ENCODE data around the gene SCT.

Gene SCT

DNA sequence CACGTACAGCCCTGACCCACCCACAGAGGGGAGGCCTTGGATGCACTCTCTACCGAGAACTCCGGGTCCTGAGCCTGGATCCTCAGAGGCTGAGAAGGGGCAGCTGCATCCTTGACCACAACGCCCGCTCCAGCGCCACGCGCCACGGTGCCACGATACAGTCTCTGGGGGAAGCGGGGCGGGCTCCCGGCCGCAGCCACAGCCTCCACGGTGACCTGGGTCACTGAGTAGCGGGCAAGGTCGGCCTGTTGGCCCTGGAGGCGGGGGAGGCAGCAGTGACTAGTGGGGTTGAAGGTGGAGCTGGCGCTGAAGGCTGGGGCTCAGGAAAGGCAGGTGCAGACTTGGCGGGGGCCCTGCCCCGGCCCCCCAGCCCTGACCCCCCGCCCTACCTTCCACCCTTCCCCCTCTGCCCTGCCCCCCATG lies 7.3 kb downstream of the SCT start:
- H3K27ac ChIP-seq (ENCODE audit: low read length) = no peak overlapping the region
- no peak overlapping the region for H3K4me3 ChIP-seq (ENCODE audit: low read depth in 1 of 2, low read length in 2 of 2)
- no peaks in the 10 kb centered on the region for H3K27me3 ChIP-seq (ENCODE audit: low read depth, low read length)
- H3K9me3 ChIP-seq (ENCODE audit: control insufficient read depth in 1 of 2, low read length in 2 of 2) = no peaks in the 10 kb centered on the region
- H3K4me1 ChIP-seq (ENCODE audit: control insufficient read depth in 1 of 2, insufficient read depth in 2 of 2, low read length in 2 of 2) = peaks cover 0 to 7% of the 10 kb centered on the region in 2 donors
- no peaks in the 10 kb centered on the region for H3K36me3 ChIP-seq (ENCODE audit: control insufficient read depth in 1 of 2, insufficient read depth in 2 of 2, low read length in 2 of 2)

- no peaks in the 10 kb centered on the region for H3K36me3 ChIP-seq (ENCODE audit: control insufficient read depth in 1 of 2, insufficient read depth in 2 of 2, low read length in 2 of 2)
- no peaks in the 10 kb centered on the region for H3K27me3 ChIP-seq (ENCODE audit: low read depth, low read length)
These were observed 7.9 kb downstream of the SCT start for GRCh38 chr11:618856-619627.

DNA sequence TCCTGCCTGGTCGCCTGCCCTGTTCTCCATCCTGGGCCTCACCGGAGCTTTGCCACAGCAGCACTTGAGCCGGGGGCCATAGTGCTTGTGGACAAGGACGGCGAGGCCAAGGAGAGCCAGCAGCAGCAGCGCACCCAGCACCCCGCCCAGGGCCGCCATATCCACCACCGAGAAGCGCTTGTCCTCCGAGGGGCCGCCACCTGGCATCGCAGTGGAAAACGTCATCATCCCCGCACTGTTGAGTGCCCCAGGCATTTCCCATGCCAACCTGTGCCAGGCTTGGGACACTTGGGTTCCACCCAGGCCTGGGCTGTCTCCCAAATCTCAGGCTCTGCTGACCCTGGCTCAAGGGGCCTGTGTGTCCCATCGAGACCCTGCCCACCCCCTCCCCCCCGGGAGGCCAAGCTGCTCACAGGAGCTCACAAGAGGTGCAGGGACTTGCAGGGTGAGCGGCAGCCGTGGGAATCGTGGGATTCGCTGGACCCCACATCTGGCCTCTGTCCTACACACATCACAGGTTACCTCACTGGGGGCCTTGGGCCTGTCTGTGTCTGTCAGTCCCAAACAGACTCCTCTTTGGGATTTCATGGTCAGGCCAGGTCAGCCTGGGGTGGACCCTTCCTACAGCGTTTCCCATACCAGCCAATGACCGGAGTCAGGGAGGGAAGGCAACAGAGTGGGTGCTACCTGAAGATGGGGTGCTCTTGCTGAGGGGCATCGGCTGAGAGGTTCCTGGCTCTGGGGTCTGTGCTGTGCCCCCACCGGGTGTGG lies 8.9 kb downstream of the SCT start:
- Histone ChIP-seq H3K4me1 (ENCODE audit: control insufficient read depth in 1 of 2, insufficient read depth in 2 of 2, low read length in 2 of 2) (peaks cover 0 to 16% of the 10 kb centered on the region in 2 donors), H3K36me3 (ENCODE audit: control insufficient read depth in 1 of 2, insufficient read depth in 2 of 2, low read length in 2 of 2) (peaks cover under 1 to 2% of the 10 kb centered on the region in 2 donors), H3K9me3 (ENCODE audit: control insufficient read depth in 1 of 2, low read length in 2 of 2) (no peaks in the 10 kb centered on the region), H3K27me3 (ENCODE audit: low read depth, low read length) (no peaks in the 10 kb centered on the region), H3K27ac (ENCODE audit: low read length) (no peak overlapping the region), H3K4me3 (ENCODE audit: low read depth in 1 of 2, low read length in 2 of 2) (no peak overlapping the region)

More at GRCh38 chr11:618856-619627, 7.9 kb downstream of the SCT start:
- Histone ChIP-seq H3K4me1 (ENCODE audit: control insufficient read depth in 1 of 2, insufficient read depth in 2 of 2, low read length in 2 of 2) (peaks cover 0 to 13% of the 10 kb centered on the region in 2 donors), H3K4me3 (ENCODE audit: low read depth in 1 of 2, low read length in 2 of 2) (no peak overlapping the region), H3K9me3 (ENCODE audit: control insufficient read depth in 1 of 2, low read length in 2 of 2) (no peaks in the 10 kb centered on the region), H3K27ac (ENCODE audit: low read length) (no peak overlapping the region)

DNA sequence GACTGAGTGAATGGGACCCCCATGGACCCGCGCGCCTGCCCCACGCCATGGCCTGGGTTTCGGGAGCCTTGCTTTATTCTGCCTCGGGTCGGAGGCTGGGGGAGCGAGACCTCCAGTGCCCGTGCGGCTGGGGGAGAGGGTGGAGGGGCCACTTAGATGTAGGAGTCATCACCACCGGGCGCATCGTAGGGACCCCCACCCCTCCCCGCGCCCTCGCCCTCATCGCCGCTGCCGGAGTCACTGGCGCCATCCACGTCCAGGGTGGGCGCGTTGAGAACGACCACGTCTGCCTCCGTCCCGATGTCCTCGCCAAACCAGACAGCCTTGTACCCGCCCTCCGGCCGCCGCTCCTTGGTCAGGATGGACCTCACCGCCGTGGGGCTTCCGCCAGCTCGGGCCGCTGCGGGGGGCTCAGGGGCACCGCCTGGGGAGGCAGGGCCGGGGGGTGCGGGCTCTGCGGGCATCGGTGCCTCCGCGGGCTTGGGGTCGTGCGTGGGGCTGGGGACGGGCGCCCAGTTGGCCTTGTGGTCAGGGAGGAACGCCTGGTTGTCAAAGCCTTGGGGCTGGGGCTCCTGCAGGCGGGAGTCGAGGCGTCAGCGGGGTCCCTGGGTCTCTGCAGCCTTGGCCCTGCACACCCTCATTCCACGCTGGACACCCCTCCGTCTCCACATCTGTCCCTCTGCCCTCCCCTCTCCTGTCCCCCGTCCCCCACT lies 9.6 kb downstream of the SCT start:
- Histone ChIP-seq H3K4me1 (ENCODE audit: control insufficient read depth in 1 of 2, insufficient read depth in 2 of 2, low read length in 2 of 2) (peaks cover 0 to 16% of the 10 kb centered on the region in 2 donors), H3K4me3 (ENCODE audit: low read depth in 1 of 2, low read length in 2 of 2) (no peak overlapping the region), H3K9me3 (ENCODE audit: control insufficient read depth in 1 of 2, low read length in 2 of 2) (no peaks in the 10 kb centered on the region), H3K27ac (ENCODE audit: low read length) (no peak overlapping the region), H3K27me3 (ENCODE audit: low read depth, low read length) (no peaks in the 10 kb centered on the region), H3K36me3 (ENCODE audit: control insufficient read depth in 1 of 2, insufficient read depth in 2 of 2, low read length in 2 of 2) (peaks cover 7 to 9% of the 10 kb centered on the region in 2 donors)

GRCh38 chr11:616320-617198 lies 10.4 kb downstream of the SCT start:
- Histone ChIP-seq H3K36me3 (ENCODE audit: control insufficient read depth in 1 of 2, insufficient read depth in 2 of 2, low read length in 2 of 2) (peaks cover 13 to 17% of the 10 kb centered on the region in 2 donors), H3K4me1 (ENCODE audit: control insufficient read depth in 1 of 2, insufficient read depth in 2 of 2, low read length in 2 of 2) (peaks cover 0 to 16% of the 10 kb centered on the region in 2 donors), H3K9me3 (ENCODE audit: control insufficient read depth in 1 of 2, low read length in 2 of 2) (no peaks in the 10 kb centered on the region), H3K4me3 (ENCODE audit: low read depth in 1 of 2, low read length in 2 of 2) (peak overlapping the region in 1 of 2 donors; percentile 70), H3K27ac (ENCODE audit: low read length) (no peak overlapping the region), H3K27me3 (ENCODE audit: low read depth, low read length) (no peaks in the 10 kb centered on the region)

- H3K36me3 ChIP-seq (ENCODE audit: control insufficient read depth in 1 of 2, insufficient read depth in 2 of 2, low read length in 2 of 2) = peaks cover 21 to 25% of the 10 kb centered on the region in 2 donors
- peaks cover 0 to 16% of the 10 kb centered on the region in 2 donors for H3K4me1 ChIP-seq (ENCODE audit: control insufficient read depth in 1 of 2, insufficient read depth in 2 of 2, low read length in 2 of 2)
These were observed 11.3 kb downstream of the SCT start, which contains the start of gene IRF7 for GRCh38 chr11:615504-616319. TSS of gene IRF7 (minus strand) at chr11:615950. CDS start at chr11:615364, 586 bp downstream.

DNA sequence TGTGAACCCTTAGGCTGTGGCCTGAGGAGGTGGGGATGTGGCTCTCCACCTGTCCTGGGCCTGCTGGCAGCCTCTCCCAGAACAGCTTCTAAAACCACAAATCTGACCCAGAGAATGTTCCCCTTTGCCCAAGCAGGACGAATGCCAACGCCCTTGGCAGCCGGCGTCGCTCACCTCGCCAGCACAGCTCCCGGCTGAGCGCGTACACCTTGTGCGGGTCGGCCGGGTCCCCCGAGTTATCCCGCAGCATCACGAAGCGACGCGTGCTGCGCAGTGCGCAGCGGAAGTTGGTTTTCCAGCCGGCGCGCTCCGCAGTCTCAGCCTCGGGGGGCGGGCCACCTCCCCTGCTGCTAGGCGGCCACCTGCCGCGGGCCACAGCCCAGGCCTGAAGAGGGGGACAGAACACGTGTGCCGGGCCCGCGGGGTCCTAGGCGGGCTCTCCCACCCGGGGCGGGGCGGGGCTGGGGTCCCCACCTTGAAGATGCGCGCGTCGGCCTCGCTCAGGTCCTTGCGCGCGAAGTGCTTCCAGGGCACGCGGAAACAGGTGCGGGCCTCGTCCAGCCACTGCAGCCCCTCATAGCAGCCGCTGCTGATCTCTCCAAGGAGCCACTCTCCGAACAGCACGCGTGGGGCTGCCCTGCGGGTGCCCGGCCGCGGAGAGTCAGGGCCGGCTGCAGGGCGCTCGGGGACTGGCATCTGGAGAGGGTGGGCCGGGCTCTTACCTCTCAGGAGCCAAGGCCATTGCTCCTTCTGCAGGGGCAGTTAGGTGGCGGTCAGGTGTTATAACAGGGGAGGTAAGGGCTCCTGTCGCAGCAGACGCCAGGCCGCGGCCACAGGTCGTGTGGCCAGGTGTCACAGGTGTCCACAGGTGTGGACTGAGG lies 12.1 kb downstream of the SCT start:
- Histone ChIP-seq H3K4me3 (ENCODE audit: low read depth in 1 of 2, low read length in 2 of 2) (peak overlapping the region; percentile 70 to 84), H3K9me3 (ENCODE audit: control insufficient read depth in 1 of 2, low read length in 2 of 2) (no peaks in the 10 kb centered on the region), H3K27me3 (ENCODE audit: low read depth, low read length) (no peaks in the 10 kb centered on the region), H3K27ac (ENCODE audit: low read length) (peak overlapping the region; percentile 87), H3K36me3 (ENCODE audit: control insufficient read depth in 1 of 2, insufficient read depth in 2 of 2, low read length in 2 of 2) (peaks cover 25 to 34% of the 10 kb centered on the region in 2 donors), H3K4me1 (ENCODE audit: control insufficient read depth in 1 of 2, insufficient read depth in 2 of 2, low read length in 2 of 2) (peaks cover 0 to 16% of the 10 kb centered on the region in 2 donors)

More at GRCh38 chr11:615504-616319, 11.3 kb downstream of the SCT start, which contains the start of gene IRF7:
- Histone ChIP-seq H3K27me3 (ENCODE audit: low read depth, low read length) (no peaks in the 10 kb centered on the region), H3K27ac (ENCODE audit: low read length) (peak within 1 kb of the TSS; percentile 87), H3K4me3 (ENCODE audit: low read depth in 1 of 2, low read length in 2 of 2) (peak within 1 kb of the TSS; percentile 70 to 84), H3K9me3 (ENCODE audit: control insufficient read depth in 1 of 2, low read length in 2 of 2) (no peaks in the 10 kb centered on the region)

- Histone ChIP-seq H3K27ac (ENCODE audit: low read length) (no peak overlapping the region), H3K27me3 (ENCODE audit: low read depth, low read length) (no peaks in the 10 kb centered on the region), H3K9me3 (ENCODE audit: control insufficient read depth in 1 of 2, low read length in 2 of 2) (no peaks in the 10 kb centered on the region), H3K36me3 (ENCODE audit: control insufficient read depth in 1 of 2, insufficient read depth in 2 of 2, low read length in 2 of 2) (peaks cover 25 to 41% of the 10 kb centered on the region in 2 donors), H3K4me3 (ENCODE audit: low read depth in 1 of 2, low read length in 2 of 2) (peak overlapping the region in 1 of 2 donors; percentile 70), H3K4me1 (ENCODE audit: control insufficient read depth in 1 of 2, insufficient read depth in 2 of 2, low read length in 2 of 2) (peaks cover 0 to 16% of the 10 kb centered on the region in 2 donors)
These were observed 12.9 kb downstream of the SCT start for GRCh38 chr11:614021-614622.

- no peak overlapping the region for H3K4me3 ChIP-seq (ENCODE audit: low read depth in 1 of 2, low read length in 2 of 2)
- no peaks in the 10 kb centered on the region for H3K9me3 ChIP-seq (ENCODE audit: control insufficient read depth in 1 of 2, low read length in 2 of 2)
- H3K36me3 ChIP-seq (ENCODE audit: control insufficient read depth in 1 of 2, insufficient read depth in 2 of 2, low read length in 2 of 2) = peaks cover 28 to 48% of the 10 kb centered on the region in 2 donors
- peaks cover 0 to 16% of the 10 kb centered on the region in 2 donors for H3K4me1 ChIP-seq (ENCODE audit: control insufficient read depth in 1 of 2, insufficient read depth in 2 of 2, low read length in 2 of 2)
- H3K27me3 ChIP-seq (ENCODE audit: low read depth, low read length) = no peaks in the 10 kb centered on the region
- H3K27ac ChIP-seq (ENCODE audit: low read length) = no peak overlapping the region
These were observed 13.5 kb downstream of the SCT start for GRCh38 chr11:613369-613968.
